ENCODE measurements around the gene KYAT1.

DNA sequence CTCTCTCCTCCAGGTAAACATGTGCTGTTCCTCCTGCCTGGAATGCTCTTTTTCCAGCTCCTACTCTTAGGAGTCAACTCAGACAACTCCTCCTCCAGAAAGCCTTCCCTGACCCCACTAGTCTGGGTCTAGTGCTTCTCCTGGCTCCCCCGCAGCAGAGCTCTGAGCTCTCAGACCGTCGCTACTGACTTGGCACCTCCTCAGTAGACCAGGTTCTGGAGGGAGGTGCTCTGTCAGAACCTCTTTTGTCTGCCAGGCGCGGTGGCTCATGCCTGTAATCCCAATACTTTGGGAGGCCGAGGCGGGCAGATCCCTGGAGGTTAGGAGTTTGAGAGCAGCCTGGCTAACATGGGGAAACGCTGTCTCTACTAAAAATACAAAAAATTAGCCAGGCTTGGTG lies 3.6 kb upstream of the KYAT1 start:
- TF ChIP-seq, protein P1, sequence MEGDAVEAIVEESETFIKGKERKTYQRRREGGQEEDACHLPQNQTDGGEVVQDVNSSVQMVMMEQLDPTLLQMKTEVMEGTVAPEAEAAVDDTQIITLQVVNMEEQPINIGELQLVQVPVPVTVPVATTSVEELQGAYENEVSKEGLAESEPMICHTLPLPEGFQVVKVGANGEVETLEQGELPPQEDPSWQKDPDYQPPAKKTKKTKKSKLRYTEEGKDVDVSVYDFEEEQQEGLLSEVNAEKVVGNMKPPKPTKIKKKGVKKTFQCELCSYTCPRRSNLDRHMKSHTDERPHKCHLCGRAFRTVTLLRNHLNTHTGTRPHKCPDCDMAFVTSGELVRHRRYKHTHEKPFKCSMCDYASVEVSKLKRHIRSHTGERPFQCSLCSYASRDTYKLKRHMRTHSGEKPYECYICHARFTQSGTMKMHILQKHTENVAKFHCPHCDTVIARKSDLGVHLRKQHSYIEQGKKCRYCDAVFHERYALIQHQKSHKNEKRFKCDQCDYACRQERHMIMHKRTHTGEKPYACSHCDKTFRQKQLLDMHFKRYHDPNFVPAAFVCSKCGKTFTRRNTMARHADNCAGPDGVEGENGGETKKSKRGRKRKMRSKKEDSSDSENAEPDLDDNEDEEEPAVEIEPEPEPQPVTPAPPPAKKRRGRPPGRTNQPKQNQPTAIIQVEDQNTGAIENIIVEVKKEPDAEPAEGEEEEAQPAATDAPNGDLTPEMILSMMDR (IDR thresholded peaks at IDR 0.05) = no peak
- TF ChIP-seq EZH2 (IDR thresholded peaks at IDR 0.05) (no peak), EZH2phosphoT487 (IDR thresholded peaks at IDR 0.05) (no peak)
